ENCODE results near the gene OR5B21. TPM values are rescaled to one million over a fixed set of nuclear protein-coding genes. Genes with fewer than 3 reads are reported as not detected.

OR5B21 gene
- not detected for total RNA-seq
- not detected for polyA plus RNA-seq
- long read RNA-seq, donor 1, result 0 reads
- long read RNA-seq, donor 2, result 0 reads

GRCh38 chr11:58508005-58508404 is at the start of gene OR5B21:
TSS of gene OR5B21 (minus strand) at chr11:58508105. CDS start at chr11:58508105, 0 bp downstream.
- no peak for DNase-seq
- Histone ChIP-seq H3K9me3 (ENCODE audit: control insufficient read depth, low read length) (no peaks in the 10 kb centered on the region), H3K4me1 (ENCODE audit: control insufficient read depth in 1 of 2, insufficient read depth in 2 of 2, low read length in 2 of 2) (no peaks in the 10 kb centered on the region), H3K36me3 (ENCODE audit: control insufficient read depth in 1 of 2, insufficient read depth in 2 of 2, low read length in 1 of 2) (no peaks in the 10 kb centered on the region), H3K4me3 (ENCODE audit: low read length in 2 of 2) (no peak within 1 kb of the TSS), H3K27ac (ENCODE audit: low read depth in 1 of 2, low read length in 2 of 2) (no peak within 1 kb of the TSS), H3K27me3 (ENCODE audit: control insufficient read depth in 1 of 2, insufficient read depth in 2 of 2, low read length in 1 of 2) (no peaks in the 10 kb centered on the region)
- intact Hi-C loops (cut with DNase I), result no loop called here
- 97 to 99% methylated on average over 1 of the region's 1 CpG for WGBS, 2 donors
- ATAC-seq (ENCODE audit: low FRiP score), result no peak

- DNase-seq, result no peak
- no peak overlapping the region for H3K27ac ChIP-seq (ENCODE audit: low read depth in 1 of 2, low read length in 2 of 2)
- H3K4me3 ChIP-seq (ENCODE audit: low read length in 2 of 2), result no peak overlapping the region
- WGBS, 2 donors, result 96 to 98% methylated on average over 7 of the region's 7 CpGs
- peaks cover 3 to 14% of the 10 kb centered on the region in 2 donors for H3K36me3 ChIP-seq (ENCODE audit: control insufficient read depth in 1 of 2, insufficient read depth in 2 of 2, low read length in 1 of 2)
- intact Hi-C loops (cut with DNase I), result no loop called here
- no peaks in the 10 kb centered on the region for H3K27me3 ChIP-seq (ENCODE audit: control insufficient read depth in 1 of 2, insufficient read depth in 2 of 2, low read length in 1 of 2)
- no peak for ATAC-seq (ENCODE audit: low FRiP score)
- peaks cover 0 to 3% of the 10 kb centered on the region in 2 donors for H3K4me1 ChIP-seq (ENCODE audit: control insufficient read depth in 1 of 2, insufficient read depth in 2 of 2, low read length in 2 of 2)
- no peaks in the 10 kb centered on the region for H3K9me3 ChIP-seq (ENCODE audit: control insufficient read depth, low read length)
These were observed 41.7 kb upstream of the OR5B21 start for GRCh38 chr11:58549644-58550043.

GRCh38 chr11:58546841-58547240 is 38.9 kb upstream of the OR5B21 start:
- Histone ChIP-seq H3K4me3 (ENCODE audit: low read length in 2 of 2) (no peak overlapping the region), H3K36me3 (ENCODE audit: control insufficient read depth in 1 of 2, insufficient read depth in 2 of 2, low read length in 1 of 2) (peaks cover 6 to 12% of the 10 kb centered on the region in 2 donors), H3K9me3 (ENCODE audit: control insufficient read depth, low read length) (no peaks in the 10 kb centered on the region), H3K4me1 (ENCODE audit: control insufficient read depth in 1 of 2, insufficient read depth in 2 of 2, low read length in 2 of 2) (peaks cover 0 to under 1% of the 10 kb centered on the region in 2 donors), H3K27ac (ENCODE audit: low read depth in 1 of 2, low read length in 2 of 2) (no peak overlapping the region), H3K27me3 (ENCODE audit: control insufficient read depth in 1 of 2, insufficient read depth in 2 of 2, low read length in 1 of 2) (no peaks in the 10 kb centered on the region)
- 53 to 76% methylated on average over 1 of the region's 1 CpG for WGBS, 2 donors
- DNase-seq (no peak), ATAC-seq (ENCODE audit: low FRiP score) (no peak)
- intact Hi-C loops (cut with DNase I), result no loop called here

GRCh38 chr11:58531865-58532341 is 24.0 kb upstream of the OR5B21 start:
- Histone ChIP-seq H3K27ac (ENCODE audit: low read depth in 1 of 2, low read length in 2 of 2) (no peak overlapping the region), H3K9me3 (ENCODE audit: control insufficient read depth, low read length) (no peaks in the 10 kb centered on the region), H3K4me1 (ENCODE audit: control insufficient read depth in 1 of 2, insufficient read depth in 2 of 2, low read length in 2 of 2) (no peaks in the 10 kb centered on the region), H3K27me3 (ENCODE audit: control insufficient read depth in 1 of 2, insufficient read depth in 2 of 2, low read length in 1 of 2) (no peaks in the 10 kb centered on the region), H3K4me3 (ENCODE audit: low read length in 2 of 2) (no peak overlapping the region), H3K36me3 (ENCODE audit: control insufficient read depth in 1 of 2, insufficient read depth in 2 of 2, low read length in 1 of 2) (peaks cover 2 to 4% of the 10 kb centered on the region in 2 donors)
- no peak for ATAC-seq (ENCODE audit: low FRiP score)
- intact Hi-C loops (cut with DNase I), result loop anchor here in 1 of 2 donors (5.0 kb wide), 1 partner anchor 275 kb away; no protein-coding TSS in a partner anchor
- 94% methylated on average over 25 of the region's 25 CpGs for WGBS, 2 donors
- no peak for DNase-seq

- Histone ChIP-seq H3K4me3 (ENCODE audit: low read length in 2 of 2) (no peak overlapping the region), H3K36me3 (ENCODE audit: control insufficient read depth in 1 of 2, insufficient read depth in 2 of 2, low read length in 1 of 2) (peaks cover 2 to 4% of the 10 kb centered on the region in 2 donors), H3K27ac (ENCODE audit: low read depth in 1 of 2, low read length in 2 of 2) (no peak overlapping the region), H3K27me3 (ENCODE audit: control insufficient read depth in 1 of 2, insufficient read depth in 2 of 2, low read length in 1 of 2) (no peaks in the 10 kb centered on the region), H3K9me3 (ENCODE audit: control insufficient read depth, low read length) (no peaks in the 10 kb centered on the region), H3K4me1 (ENCODE audit: control insufficient read depth in 1 of 2, insufficient read depth in 2 of 2, low read length in 2 of 2) (no peaks in the 10 kb centered on the region)
- DNase-seq (no peak), ATAC-seq (ENCODE audit: low FRiP score) (no peak)
- WGBS, 2 donors, result 90 to 92% methylated on average over 3 of the region's 3 CpGs
- intact Hi-C loops (cut with DNase I), result loop anchor here in 1 of 2 donors (5.0 kb wide), 1 partner anchor 277 kb away; no protein-coding TSS in a partner anchor
These were observed 22.3 kb upstream of the OR5B21 start for GRCh38 chr11:58530236-58530635.

- no peak overlapping the region for H3K4me3 ChIP-seq (ENCODE audit: low read length in 2 of 2)
- ATAC-seq (ENCODE audit: low FRiP score), result no peak
- peaks cover 2 to 4% of the 10 kb centered on the region in 2 donors for H3K36me3 ChIP-seq (ENCODE audit: control insufficient read depth in 1 of 2, insufficient read depth in 2 of 2, low read length in 1 of 2)
- no peaks in the 10 kb centered on the region for H3K4me1 ChIP-seq (ENCODE audit: control insufficient read depth in 1 of 2, insufficient read depth in 2 of 2, low read length in 2 of 2)
- DNase-seq, result no peak
- WGBS, 2 donors, result 92 to 93% methylated on average over 6 of the region's 6 CpGs
- no peaks in the 10 kb centered on the region for H3K9me3 ChIP-seq (ENCODE audit: control insufficient read depth, low read length)
- intact Hi-C loops (cut with DNase I), result no loop called here
- H3K27me3 ChIP-seq (ENCODE audit: control insufficient read depth in 1 of 2, insufficient read depth in 2 of 2, low read length in 1 of 2), result no peaks in the 10 kb centered on the region
- H3K27ac ChIP-seq (ENCODE audit: low read depth in 1 of 2, low read length in 2 of 2), result no peak overlapping the region
These were observed 19.5 kb upstream of the OR5B21 start for GRCh38 chr11:58527429-58527828.

- H3K27me3 ChIP-seq (ENCODE audit: control insufficient read depth in 1 of 2, insufficient read depth in 2 of 2, low read length in 1 of 2), result no peaks in the 10 kb centered on the region
- no peak overlapping the region for H3K27ac ChIP-seq (ENCODE audit: low read depth in 1 of 2, low read length in 2 of 2)
- no peaks in the 10 kb centered on the region for H3K9me3 ChIP-seq (ENCODE audit: control insufficient read depth, low read length)
- WGBS, 2 donors, result 73% methylated on average over 3 of the region's 3 CpGs
- intact Hi-C loops (cut with DNase I), result no loop called here
- ATAC-seq (ENCODE audit: low FRiP score) (no peak), DNase-seq (no peak)
- H3K4me3 ChIP-seq (ENCODE audit: low read length in 2 of 2), result no peak overlapping the region
- no peaks in the 10 kb centered on the region for H3K4me1 ChIP-seq (ENCODE audit: control insufficient read depth in 1 of 2, insufficient read depth in 2 of 2, low read length in 2 of 2)
- H3K36me3 ChIP-seq (ENCODE audit: control insufficient read depth in 1 of 2, insufficient read depth in 2 of 2, low read length in 1 of 2), result peaks cover 2 to 4% of the 10 kb centered on the region in 2 donors
These were observed 18.8 kb upstream of the OR5B21 start for GRCh38 chr11:58526721-58527120.

- intact Hi-C loops (cut with DNase I), result no loop called here
- DNase-seq (no peak), ATAC-seq (ENCODE audit: low FRiP score) (no peak)
- Histone ChIP-seq H3K4me3 (ENCODE audit: low read length in 2 of 2) (no peak overlapping the region), H3K27me3 (ENCODE audit: control insufficient read depth in 1 of 2, insufficient read depth in 2 of 2, low read length in 1 of 2) (no peaks in the 10 kb centered on the region), H3K4me1 (ENCODE audit: control insufficient read depth in 1 of 2, insufficient read depth in 2 of 2, low read length in 2 of 2) (no peaks in the 10 kb centered on the region), H3K36me3 (ENCODE audit: control insufficient read depth in 1 of 2, insufficient read depth in 2 of 2, low read length in 1 of 2) (peaks cover 2 to 4% of the 10 kb centered on the region in 2 donors), H3K27ac (ENCODE audit: low read depth in 1 of 2, low read length in 2 of 2) (no peak overlapping the region), H3K9me3 (ENCODE audit: control insufficient read depth, low read length) (no peaks in the 10 kb centered on the region)
- WGBS, 2 donors, result 31 to 39% methylated on average over 6 of the region's 6 CpGs
These were observed 17.2 kb upstream of the OR5B21 start for GRCh38 chr11:58525037-58525614.
